ENCODE data around the gene GRK3.
A peak's percentile ranks its signal among the peaks of the same experiment; 100 is the strongest.
"Not testable (repeated sequence)": the region's sequence is repeated elsewhere in the genome, so short reads cannot be mapped to it uniquely, and the experiment has no call there.

GRK3 gene

GRCh38 chr22:25572708-25573171, 8.3 kb downstream of the GRK3 start:
- no peak for DNase-seq (ENCODE audit: low read depth)

- DNase-seq (ENCODE audit: low read depth), result no peak
Observed at GRCh38 chr22:25573841-25574240, 9.4 kb downstream of the GRK3 start.

DNA sequence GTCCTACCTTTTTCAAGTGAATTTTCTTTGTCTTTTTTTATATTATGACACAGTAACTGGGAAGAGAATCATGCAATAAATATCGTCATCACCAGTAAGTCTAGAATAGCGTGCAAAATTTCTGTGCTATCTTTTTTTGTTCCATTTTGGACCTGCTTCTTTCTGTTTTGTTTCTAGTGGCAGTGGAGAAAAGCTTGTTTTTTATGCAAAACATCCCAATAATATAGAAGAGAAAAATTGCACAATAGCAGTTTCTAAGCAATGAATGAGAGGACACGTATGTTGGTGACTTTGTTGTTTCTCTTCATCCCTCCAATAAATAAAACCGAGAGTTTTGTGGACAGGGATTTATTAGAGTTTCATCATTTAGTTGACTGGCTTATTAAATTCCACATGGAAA, 10.3 kb downstream of the GRK3 start:
- no peak for DNase-seq (ENCODE audit: low read depth)

- DNase-seq (ENCODE audit: low read depth), result not testable (repeated sequence)
Observed at GRCh38 chr22:25575674-25576392, 11.4 kb downstream of the GRK3 start.

- DNase-seq (ENCODE audit: low read depth), result not testable (repeated sequence)
Observed at GRCh38 chr22:25581452-25581851, 17.0 kb downstream of the GRK3 start.

GRCh38 chr22:25582946-25583345, 18.5 kb downstream of the GRK3 start:
- peak; percentile 38 for DNase-seq (ENCODE audit: low read depth)

DNA sequence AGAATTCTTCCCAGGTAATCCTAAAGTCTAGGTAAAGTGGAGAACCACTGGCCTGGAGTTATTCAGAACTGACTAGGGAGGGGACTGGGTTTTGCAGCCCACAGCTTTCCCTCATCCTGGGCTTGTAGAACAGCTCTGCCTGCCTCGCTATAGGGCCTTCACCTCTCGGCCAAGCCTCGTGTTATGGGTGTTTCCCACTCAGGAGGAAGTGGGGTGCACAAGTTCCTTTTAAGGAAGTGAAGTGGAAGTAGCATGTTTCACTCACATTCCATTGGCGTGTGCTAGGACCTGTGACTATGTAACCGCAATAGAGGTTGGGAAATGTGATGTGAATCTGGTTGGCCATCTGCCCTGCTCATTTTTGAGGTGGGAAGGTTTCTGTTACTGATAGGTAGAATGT, 20.5 kb downstream of the GRK3 start:
- DNase-seq (ENCODE audit: low read depth), result peak; percentile 25

- DNase-seq (ENCODE audit: low read depth), result not testable (repeated sequence)
Observed at GRCh38 chr22:25589664-25590063, 25.2 kb downstream of the GRK3 start.

GRCh38 chr22:25593323-25593722, 28.8 kb downstream of the GRK3 start:
- DNase-seq (ENCODE audit: low read depth), result not testable (repeated sequence)

DNA sequence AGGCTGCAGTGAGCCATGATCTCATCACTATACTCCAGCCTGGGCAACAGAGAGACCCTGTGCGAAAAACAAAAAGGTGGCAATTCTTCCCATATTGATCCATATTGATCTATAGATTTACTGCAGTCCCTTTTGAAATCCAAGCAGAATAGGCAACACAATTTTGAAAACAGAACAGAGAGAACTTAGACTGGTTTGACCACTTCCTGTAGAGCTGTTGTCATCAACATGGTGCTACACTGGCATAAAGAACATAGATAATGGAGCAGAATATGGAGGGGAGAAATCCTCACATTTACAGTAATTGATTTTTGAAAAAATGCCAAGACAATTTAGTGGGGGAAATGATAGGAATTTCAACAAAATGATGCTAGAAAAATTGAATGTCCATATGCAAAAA, 34.1 kb downstream of the GRK3 start:
- no peak for DNase-seq (ENCODE audit: low read depth)

DNA sequence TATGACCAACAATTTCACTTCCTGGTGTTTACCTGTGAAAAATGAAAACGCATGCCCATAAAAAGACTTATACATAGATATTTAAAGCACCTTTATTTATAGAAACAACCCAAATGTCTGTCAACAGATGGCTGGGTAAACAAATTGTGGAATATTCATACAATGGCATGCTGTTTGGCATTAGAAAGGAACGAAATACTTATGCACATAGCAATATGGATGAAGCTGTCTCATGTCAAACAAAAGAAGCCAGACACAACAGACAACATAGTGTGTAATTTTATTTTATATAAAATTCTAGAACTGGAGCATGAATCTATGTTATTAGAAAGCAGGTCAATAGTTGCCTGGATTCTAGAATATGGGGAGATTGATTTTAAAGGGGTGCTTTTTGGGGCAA, 38.0 kb downstream of the GRK3 start:
- DNase-seq (ENCODE audit: low read depth), result no peak

- no peak for DNase-seq (ENCODE audit: low read depth)
Observed at GRCh38 chr22:25602916-25603315, 38.4 kb downstream of the GRK3 start.

DNA sequence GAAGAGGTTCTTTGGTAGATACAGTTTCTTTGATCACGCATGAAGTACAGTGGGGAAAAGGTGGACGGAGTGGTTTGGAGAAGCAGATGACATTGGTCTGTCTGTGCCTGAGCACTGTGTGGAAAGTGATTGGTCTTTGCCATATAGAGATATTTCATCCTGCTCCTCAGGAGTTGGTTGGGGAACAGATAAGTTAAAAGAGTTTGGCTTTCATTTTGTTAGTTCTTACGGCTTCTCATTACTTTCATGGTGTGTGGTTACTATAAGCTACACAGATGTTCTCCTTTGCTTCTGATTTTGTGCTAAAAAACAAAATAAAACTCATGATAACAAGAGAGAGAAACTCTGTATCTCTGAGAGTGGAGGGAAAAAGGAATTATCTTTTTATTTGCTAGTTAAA, 40.7 kb downstream of the GRK3 start:
- DNase-seq (ENCODE audit: low read depth), result not testable (repeated sequence)

GRCh38 chr22:25605565-25605964, 41.1 kb downstream of the GRK3 start:
- DNase-seq (ENCODE audit: low read depth), result not testable (repeated sequence)

- DNase-seq (ENCODE audit: low read depth), result not testable (repeated sequence)
Observed at GRCh38 chr22:25611284-25611683, 46.8 kb downstream of the GRK3 start.

- not testable (repeated sequence) for DNase-seq (ENCODE audit: low read depth)
Observed at GRCh38 chr22:25613131-25613530, 48.7 kb downstream of the GRK3 start.

DNA sequence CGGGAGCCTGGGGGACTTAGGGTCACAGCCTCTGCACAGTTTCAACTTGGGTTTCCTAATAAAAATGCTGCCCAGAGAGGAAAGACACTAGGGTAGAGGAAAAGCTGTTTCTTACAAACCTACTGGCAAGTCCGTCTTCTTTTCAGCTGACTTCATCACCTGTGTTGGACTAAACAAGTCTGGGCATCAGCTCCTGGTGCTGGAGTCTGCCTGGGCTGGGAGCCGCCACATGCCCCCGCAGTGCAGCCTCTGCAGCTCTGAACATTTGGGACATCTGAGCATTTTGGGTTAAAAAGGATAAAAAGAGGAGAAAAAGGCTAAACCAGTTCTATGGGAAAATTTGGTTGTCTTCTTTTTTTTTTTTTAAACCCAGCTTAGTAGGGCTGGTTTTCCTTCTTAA, 49.1 kb downstream of the GRK3 start:
- not testable (repeated sequence) for DNase-seq (ENCODE audit: low read depth)

- DNase-seq (ENCODE audit: low read depth), result not testable (repeated sequence)
Observed at GRCh38 chr22:25614791-25615190, 50.3 kb downstream of the GRK3 start.

DNA sequence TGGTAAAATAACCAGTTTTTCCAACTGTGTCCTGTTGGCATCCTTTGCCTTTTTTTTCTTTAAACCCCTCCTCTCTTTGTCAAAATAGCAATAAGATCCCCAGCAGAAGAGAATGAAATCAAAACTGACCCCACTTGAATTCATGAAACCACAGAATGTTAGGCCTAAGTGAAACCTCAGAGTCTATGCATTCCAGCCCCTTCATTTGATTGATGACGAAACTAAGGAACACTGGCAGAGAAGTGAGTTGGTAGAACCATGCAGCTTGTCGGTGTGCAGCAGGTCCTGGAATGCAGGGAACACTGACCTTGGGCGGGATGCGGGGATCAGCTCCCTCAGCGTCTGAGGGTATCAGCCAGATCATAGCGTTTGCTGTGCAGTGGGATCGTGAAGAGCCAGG, 57.5 kb downstream of the GRK3 start:
- peak; percentile 13 for DNase-seq (ENCODE audit: low read depth)

DNA sequence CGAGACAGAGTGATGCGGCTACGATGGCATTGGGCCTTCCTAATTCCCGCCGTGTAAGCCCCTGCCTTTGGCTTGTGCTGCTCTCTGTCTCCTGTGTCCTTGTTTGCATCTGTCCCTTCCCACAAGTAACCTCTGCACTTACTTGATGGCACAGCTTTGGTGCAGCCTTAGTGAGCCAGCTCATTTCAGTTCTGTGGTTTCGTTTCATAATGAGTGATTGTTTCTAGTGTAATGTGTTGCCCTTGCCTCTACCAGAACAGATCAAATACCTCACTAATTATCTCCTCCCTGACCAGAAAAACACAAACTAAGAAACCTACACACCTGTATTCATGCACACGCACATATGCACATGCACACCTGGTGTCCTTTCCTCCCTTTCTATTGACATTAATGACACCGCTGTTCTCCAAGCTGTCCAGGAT, 58.8 kb downstream of the GRK3 start:
- DNase-seq (ENCODE audit: low read depth), result no peak

GRCh38 chr22:25623851-25624250, 59.4 kb downstream of the GRK3 start:
- DNase-seq (ENCODE audit: low read depth), result no peak

GRCh38 chr22:25624476-25624875, 60.0 kb downstream of the GRK3 start:
- DNase-seq (ENCODE audit: low read depth), result no peak

DNA sequence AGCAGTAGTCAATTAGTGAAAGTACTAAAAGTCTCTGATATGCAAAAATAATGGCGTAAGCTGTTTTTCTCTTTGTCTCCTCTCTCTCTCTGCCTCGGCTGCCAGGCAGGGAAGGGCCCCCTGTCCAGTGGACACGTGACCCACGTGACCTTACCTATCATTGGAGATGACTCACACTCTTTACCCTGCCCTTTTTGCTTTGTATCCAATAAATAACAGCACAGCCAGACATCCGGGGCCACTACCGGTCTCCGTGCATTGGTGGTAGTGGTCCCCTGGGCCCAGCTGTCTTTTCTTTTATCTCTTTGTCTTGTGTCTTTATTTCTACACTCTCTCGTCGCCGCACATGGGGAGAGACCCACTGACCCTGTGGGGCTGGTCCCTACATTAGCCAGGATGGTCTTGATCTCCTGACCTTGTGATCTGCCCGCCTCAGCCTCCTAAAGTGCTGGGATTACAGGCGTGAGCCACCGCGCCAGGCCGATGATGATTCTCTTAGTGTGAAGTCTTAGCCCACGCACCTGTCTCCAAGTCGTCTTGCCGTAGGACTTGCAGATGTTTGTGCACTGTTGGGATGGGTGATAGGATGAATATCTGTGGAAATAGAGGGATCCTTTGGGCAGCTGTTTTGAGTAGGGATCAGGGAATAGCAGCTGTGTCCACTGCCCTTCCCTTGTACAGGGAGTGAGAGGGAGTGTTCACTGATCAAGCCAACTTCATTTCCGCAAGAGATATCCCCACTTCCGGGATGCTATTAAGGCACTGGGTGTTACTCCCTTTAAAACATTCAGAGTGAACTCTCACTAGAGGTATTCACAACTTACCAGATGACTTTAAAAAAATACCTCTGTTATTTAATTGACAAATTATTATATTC, 61.5 kb downstream of the GRK3 start:
- DNase-seq (ENCODE audit: low read depth), result not testable (repeated sequence)

Measured in EH (cell line).